Adrenal gland (tissue), 12 donors: ENCODE measurements around the gene PGS1. TPM values are rescaled to one million over a fixed set of nuclear protein-coding genes. Genes with fewer than 3 reads are reported as not detected.
A peak's percentile ranks its signal among the peaks of the same experiment; 100 is the strongest.

ENCODE experiments used
- DNase-seq, 7 donors: peaks; one replicate each; pipeline ENCODE4 v3.0.0-alpha.2; 2019 to 2020
- H3K27ac ChIP-seq, 5 donors: fragments of 200-600 bp; sonication (generic) in 4 of 5; 1 replicate in 3 of 5; 2 replicates in 2 of 5; pipeline versions ENCODE4 v1.5.1 to v1.8.0; 2016 to 2020; ENCODE audit warnings: mild to moderate bottlenecking in 1 of 5
- H3K27me3 ChIP-seq: fragments of 200-600 bp; 2 replicates; pipeline ENCODE4 v1.8.0; 2021
- H3K36me3 ChIP-seq, 2 donors: fragments of 200-600 bp; replicated peaks in 1 of 2; 1 replicate in 1 of 2; 2 replicates in 1 of 2; pipeline versions ENCODE4 v1.5.1 to v1.8.0; 2018 to 2022
- H3K4me1 ChIP-seq, 2 donors: fragments of 200-600 bp; replicated peaks in 1 of 2; 1 replicate in 1 of 2; 2 replicates in 1 of 2; pipeline versions ENCODE4 v1.5.1 to v1.8.0; 2018 to 2021
- H3K4me3 ChIP-seq, 4 donors: fragments of 200-600 bp; sonication (generic) in 3 of 4; one replicate each; pipeline ENCODE4 v1.5.1; 2016 to 2018
- H3K9me3 ChIP-seq, 3 donors: fragments of 200-600 bp; sonication (generic) in 1 of 3; replicated peaks in 1 of 3; 1 replicate in 2 of 3; 2 replicates in 1 of 3; pipeline versions ENCODE4 v1.5.1 to v1.8.0; 2016 to 2021
- CTCF ChIP-seq, 6 experiments: fragments of 450-650 bp in 4 of 6; fragments of 200-600 bp in 2 of 6; sonication (generic) in 1 of 6; IDR thresholded peaks; 1 replicate in 5 of 6; 2 replicates in 1 of 6; pipeline versions ENCODE4 v1.5.1 to v1.8.0; 2016 to 2021; ENCODE audit warnings: antibody characterized with exemption in 6 of 6, mild to moderate bottlenecking in 2 of 6, moderate library complexity in 1 of 6
- POLR2A ChIP-seq, 2 donors: fragments of 450-650 bp; IDR thresholded peaks; one replicate each; pipeline ENCODE4 v1.6.1; 2017; ENCODE audit warnings: antibody characterized with exemption in 2 of 2, mild to moderate bottlenecking in 2 of 2, moderate library complexity in 1 of 2
- WGBS, 4 donors: extraction: QIAGEN DNeasy Blood & Tissue Kit in 2 of 4; methylation state at CpG; one replicate each; pipeline versions ENCODE4 v1.1.5 to v1.1.7; 2013 to 2017; 5-methylcytosine and 5-hydroxymethylcytosine counted together
- intact Hi-C, 2 donors: fragments of 100-400 bp; cut with DNase I; formaldehyde crosslinking; loops; one replicate each; pipeline versions ENCODE4 v1.14.1 to v1.15.0; 2022 to 2023
- polyA plus RNA-seq, 3 donors: library from polyadenylated mRNA; stranded (reverse); fragments of 200-250 nt in 2 of 3; fragments of 350-450 nt in 1 of 3; fragmentation: Illumina TruSeq in 1 of 3; extraction: RNeasy Lipid Tissue Mini Kit (QIAGEN cat#74804) in 1 of 3; gene quantifications; one replicate each; pipeline ENCODE4 v1.2.3, GENCODE V29; 2013 to 2014
- total RNA-seq, 9 donors: library from RNA; depleted of rRNA in 4 of 9; stranded (reverse); fragments of >200 nt in 4 of 9; fragments of 120-200 nt in 1 of 9; fragmentation: NEBNext Ultra II Directional in 1 of 9; extraction: Animal tissue kit (Norgen Biotek cat#: 25700) in 1 of 9; gene quantifications; one replicate each; pipeline versions ENCODE4 v1.1.0 to v1.2.4, GENCODE V29; 2013 to 2023
- donor health status: healthy with polysubstance abuse.
- donor health status: Bipolar disorder and iron deficiency.
- donor health status: DM: yes; HTN: yes; CAD: no.
- donor health status: DM: no; HTN: no; CAD: no.
- donor health status: DM: no; HTN: no; CAD: no.
- donor health status: DM: yes; HTN: yes; CAD: no.

The PGS1 gene
- total and polyA plus RNA-seq, 12 donors: 11.9 to 64.5 (median 31.0) TPM

GRCh38 chr17:78416791-78417530 is 38.5 kb downstream of the PGS1 start:
- H3K9me3 ChIP-seq: no peaks in the 10 kb centered on the region
- H3K27me3 ChIP-seq: no peaks in the 10 kb centered on the region
- intact Hi-C loops: no loop called here
- no peak for TF ChIP-seq CTCF (IDR thresholded peaks at IDR 0.05)
- TF ChIP-seq POLR2A (IDR thresholded peaks at IDR 0.05): peak in 1 of 2 donors; percentile 28
- peaks cover 0 to 26% of the 10 kb centered on the region in 2 donors for H3K36me3 ChIP-seq
- DNase-seq: peak in 4 of 7 donors; percentile 36 to 67 (median 52)
- no peak overlapping the region for H3K4me3 ChIP-seq
- WGBS, 4 donors: 55 to 67% (median 61%) methylated on average over 9 to 15 of the region's 15 CpGs
- peak overlapping the region; percentile 37 to 92 (median 59) for H3K27ac ChIP-seq
- H3K4me1 ChIP-seq: peaks cover 11 to 47% of the 10 kb centered on the region in 2 donors

DNA sequence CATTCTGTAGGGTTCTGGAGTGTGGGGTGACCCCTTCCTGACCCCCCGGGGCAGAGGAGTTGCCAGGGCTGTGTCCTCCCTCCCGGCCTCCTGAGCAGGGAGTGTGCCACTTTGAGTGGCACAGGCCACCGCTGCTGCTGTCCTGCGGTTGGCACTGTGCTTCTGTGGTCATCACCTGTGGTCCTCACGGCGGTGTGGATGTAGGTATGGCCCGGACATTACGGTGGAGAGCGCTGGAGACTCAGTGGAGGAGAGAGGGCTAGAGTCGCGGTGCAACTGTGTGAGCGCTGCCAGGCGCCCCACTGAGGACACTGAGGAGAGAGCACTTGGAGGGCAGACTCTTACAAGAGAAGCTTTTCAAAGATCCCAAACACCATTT is 39.1 kb downstream of the PGS1 start:
- Histone ChIP-seq H3K4me1 (peaks cover 11 to 47% of the 10 kb centered on the region in 2 donors), H3K27me3 (no peaks in the 10 kb centered on the region), H3K27ac (peak overlapping the region; percentile 13 to 92 (median 53)), H3K4me3 (no peak overlapping the region), H3K9me3 (no peaks in the 10 kb centered on the region), H3K36me3 (peaks cover 0 to 28% of the 10 kb centered on the region in 2 donors)
- no peak for TF ChIP-seq POLR2A (IDR thresholded peaks at IDR 0.05)
- no peak for TF ChIP-seq CTCF (IDR thresholded peaks at IDR 0.05)
- 87 to 95% (median 93%) methylated on average over 9 to 13 of the region's 13 CpGs for WGBS, 4 donors
- intact Hi-C loops: no loop called here
- DNase-seq: no peak

DNA sequence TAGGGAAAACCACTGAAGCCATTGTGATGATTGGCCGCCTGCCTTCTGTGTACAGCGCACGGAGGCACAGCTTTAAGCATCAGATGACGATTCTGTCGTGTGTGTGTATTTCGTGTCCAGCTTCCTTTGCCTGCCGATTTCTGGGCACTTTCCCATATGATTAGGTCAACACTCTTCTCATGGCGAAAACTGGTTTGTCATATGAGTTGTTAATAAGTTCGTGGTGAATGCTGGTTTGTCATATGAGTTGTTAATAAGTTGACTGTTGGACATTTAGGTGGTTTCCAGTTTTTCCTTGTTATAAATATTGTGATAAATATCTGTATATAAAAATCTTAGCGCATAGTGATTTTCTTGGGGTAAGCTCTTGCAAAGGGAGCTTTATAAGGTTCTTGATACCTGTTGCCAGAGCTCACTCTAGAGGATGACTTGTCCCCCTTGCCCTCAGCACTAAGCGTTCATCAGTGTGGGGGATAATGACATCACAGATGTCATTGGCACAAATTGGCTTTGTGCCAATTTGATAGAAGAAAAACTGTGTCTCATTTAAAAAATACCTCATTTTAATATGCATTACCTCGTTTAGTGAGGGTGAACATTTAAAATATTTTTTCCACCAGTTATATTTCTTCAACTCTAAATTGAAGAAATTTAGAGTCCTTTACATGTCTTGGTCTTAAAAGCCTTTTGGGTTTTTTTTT is 40.0 kb downstream of the PGS1 start:
- TF ChIP-seq CTCF (IDR thresholded peaks at IDR 0.05): no peak
- TF ChIP-seq POLR2A (IDR thresholded peaks at IDR 0.05): no peak
- H3K4me3 ChIP-seq: no peak overlapping the region
- intact Hi-C loops: no loop called here
- H3K27ac ChIP-seq: peak overlapping the region in 1 of 5 donors; percentile 88
- no peaks in the 10 kb centered on the region for H3K27me3 ChIP-seq
- no peaks in the 10 kb centered on the region for H3K9me3 ChIP-seq
- H3K36me3 ChIP-seq: peaks cover 0 to 31% of the 10 kb centered on the region in 2 donors
- H3K4me1 ChIP-seq: peaks cover 11 to 39% of the 10 kb centered on the region in 2 donors
- WGBS, 4 donors: 71 to 75% (median 73%) methylated on average over 12 of the region's 12 CpGs
- DNase-seq: no peak
